ENCODE results near the gene NPAS3. TPM values are rescaled to one million over a fixed set of nuclear protein-coding genes. Genes with fewer than 3 reads are reported as not detected.

The NPAS3 gene
- total and polyA plus RNA-seq, 4 donors: 0.07 to 0.09 (median 0.08) TPM; not detected in 1

- no peak for TF ChIP-seq REST (IDR thresholded peaks at IDR 0.05)
- no peak for TF ChIP-seq MAX (IDR thresholded peaks at IDR 0.05)
- TF ChIP-seq NR2F2 (IDR thresholded peaks at IDR 0.05): no peak
- no peak for TF ChIP-seq ATF3 (IDR thresholded peaks at IDR 0.05)
- TF ChIP-seq FOXA1 (IDR thresholded peaks at IDR 0.05): no peak
Measured at GRCh38 chr14:33219957-33220356, 281.3 kb downstream of the NPAS3 start (continued).

GRCh38 chr14:33229269-33229929, 290.7 kb downstream of the NPAS3 start:
- Histone ChIP-seq H3K36me3 (ENCODE audit: control insufficient read depth in 4 of 4, insufficient read depth in 3 of 4, low read depth in 1 of 4, low read length in 3 of 4) (no peaks in the 10 kb centered on the region), H3K27ac (ENCODE audit: low read depth in 1 of 2, low read length in 2 of 2) (no peak overlapping the region), H3K9ac (ENCODE audit: low read depth in 1 of 2, low read length in 2 of 2) (no peak overlapping the region), H3K4me3 (ENCODE audit: low read depth in 1 of 3, low read length in 3 of 3) (no peak overlapping the region), H3K27me3 (ENCODE audit: control insufficient read depth in 4 of 4, insufficient read depth in 4 of 4, low read length in 3 of 4) (peaks cover 0 to 4% (median 0%) of the 10 kb centered on the region in 4 donors), H3K9me3 (ENCODE audit: control insufficient read depth in 4 of 4, low read length in 3 of 4) (no peaks in the 10 kb centered on the region), H3K4me1 (ENCODE audit: control insufficient read depth in 4 of 4, insufficient read depth in 4 of 4, low read length in 3 of 4) (no peaks in the 10 kb centered on the region)
- 67% methylated on average over 10 of the region's 10 CpGs for WGBS
- no peak for TF ChIP-seq RXRA (IDR thresholded peaks at IDR 0.05)
- TF ChIP-seq CTCF (IDR thresholded peaks at IDR 0.05; ENCODE audit: low read depth, low read length, missing input control): no peak
- TF ChIP-seq REST (IDR thresholded peaks at IDR 0.05): no peak
- TF ChIP-seq YY1 (IDR thresholded peaks at IDR 0.05): no peak
- no peak for TF ChIP-seq ZBTB33 (IDR thresholded peaks at IDR 0.05)
- TF ChIP-seq ATF3 (IDR thresholded peaks at IDR 0.05): no peak
- TF ChIP-seq EGR1 (IDR thresholded peaks at IDR 0.05; ENCODE audit: low read depth in 2 of 2): no peak
- no peak for TF ChIP-seq MAX (IDR thresholded peaks at IDR 0.05)
- TF ChIP-seq JUND (IDR thresholded peaks at IDR 0.05): no peak
- no peak for TF ChIP-seq RAD21 (IDR thresholded peaks at IDR 0.05)
- TF ChIP-seq TAF1 (conservative IDR thresholded peaks at IDR 0.05): no peak
- no peak for TF ChIP-seq SP1 (IDR thresholded peaks at IDR 0.05)
- TF ChIP-seq GABPA (IDR thresholded peaks at IDR 0.05 in 1 of 2, conservative IDR thresholded peaks at IDR 0.05 in 1 of 2): no peak
- no peak for DNase-seq (ENCODE audit: low spot score)

All from liver (tissue), 9 donors.